HCT116 (cell line): ENCODE results near the gene CIROP. TPM values are rescaled to one million over a fixed set of nuclear protein-coding genes. Genes with fewer than 3 reads are reported as not detected.
A peak's percentile ranks its signal among the peaks of the same experiment; 100 is the strongest.

Source experiments
- ATAC-seq: fragments of 200-7000 bp; cut with Tn5 transposase; 2 replicates; pipeline ENCODE4 v1.9.1; 2020; ENCODE audit warnings: mild to moderate bottlenecking, moderate library complexity
- BruUV-seq: library from RNA; stranded (reverse); fragments of 400-500 nt; replicated peaks from 2 replicates; lab custom pipeline; 2021; lab: Mats Ljungman, UMichigan
- CTCF ChIA-PET: fragments of 300-600 bp; sonication (Branson Sonifier 250); formaldehyde crosslinking; loops from one replicate; lab custom pipeline; 2021; ENCODE audit warnings: antibody characterized with exemption; lab: Charles Lee
- POLR2A ChIA-PET: fragments of 300-600, 350-600 bp; sonication (Branson Sonifier 250); formaldehyde crosslinking; loops from one replicate; lab custom pipeline; 2021; ENCODE audit warnings: antibody characterized with exemption; lab: Charles Lee
- RAD21 ChIA-PET, 2 experiments: fragments of 300-600 bp; sonication (Branson Sonifier 250); formaldehyde crosslinking; loops; one replicate each; lab custom pipeline; 2023; ENCODE audit warnings: low total read pairs in 2 of 2; ENCODE audit not compliant: uncharacterized antibody in 2 of 2, unreplicated experiment in 2 of 2, low non-redundant PET in 1 of 2; lab: Charles Lee
- DNase-seq: peaks from one replicate; pipeline ENCODE4 v3.0.0-alpha.2; 2010; ENCODE audit warnings: low read depth, low spot score
- H2AFZ ChIP-seq: fragments of 200-600 bp; shearing (Covaris generic), sonication (generic); 2 replicates; pipeline ENCODE4 v1.6.1; 2017; ENCODE audit warnings: low read depth, mixed run types, mixed read lengths, antibody characterized with exemption, low read length; ENCODE audit not compliant: poor library complexity, severe bottlenecking
- H3K27ac ChIP-seq: 2 replicates; pipeline ENCODE4 v1.5.1; 2012; ENCODE audit warnings: low read depth, low read length
- H3K27me3 ChIP-seq: fragments of 200-600 bp; sonication (generic); 2 replicates; pipeline ENCODE4 v1.6.1; 2016; ENCODE audit warnings: mixed run types, low read length, mixed read lengths; ENCODE audit not compliant: insufficient read depth
- H3K36me3 ChIP-seq, 2 experiments: fragments of 200-500 bp in 1 of 2; fragments of 200-600 bp in 1 of 2; sonication (Bioruptor generic) in 1 of 2; sonication (generic) in 1 of 2; 2 replicates each; pipeline versions ENCODE4 v1.5.1 to v1.6.1; 2014 to 2016; ENCODE audit warnings: low read length in 2 of 2, inconsistent platforms in 1 of 2, mixed read lengths in 1 of 2, mixed run types in 1 of 2; ENCODE audit not compliant: insufficient read depth in 2 of 2, control insufficient read depth in 1 of 2
- H3K4me1 ChIP-seq, 2 experiments: fragments of 200-600 bp in 1 of 2; sonication (generic) in 1 of 2; 2 replicates each; pipeline versions ENCODE4 v1.5.1 to v1.6.1; 2012 to 2017; ENCODE audit warnings: low read length in 2 of 2, inconsistent platforms in 1 of 2, mild to moderate bottlenecking in 1 of 2, mixed read lengths in 1 of 2, mixed run types in 1 of 2, moderate library complexity in 1 of 2; ENCODE audit not compliant: insufficient read depth in 2 of 2, control insufficient read depth in 1 of 2
- H3K4me2 ChIP-seq: fragments of 200-600 bp; sonication (generic); 2 replicates; pipeline ENCODE4 v1.6.1; 2017; ENCODE audit warnings: mixed run types, low read length, mixed read lengths
- H3K4me3 ChIP-seq, 2 experiments: fragments of 200-600 bp in 1 of 2; sonication (generic) in 1 of 2; replicated peaks in 1 of 2; 2 replicates each; pipeline ENCODE4 v1.5.1; 2011 to 2016; ENCODE audit warnings: low read length in 2 of 2, control low read depth in 1 of 2, low read depth in 1 of 2, mild to moderate bottlenecking in 1 of 2, mixed read lengths in 1 of 2, mixed run types in 1 of 2
- H3K79me2 ChIP-seq: fragments of 200-600 bp; sonication (generic); 2 replicates; pipeline ENCODE4 v1.6.1; 2017; ENCODE audit warnings: mild to moderate bottlenecking, mixed run types, low read length, moderate library complexity, mixed read lengths; ENCODE audit not compliant: insufficient read depth
- H3K9ac ChIP-seq: fragments of 200-600 bp; sonication (generic); 2 replicates; pipeline ENCODE4 v1.6.1; 2016; ENCODE audit warnings: low read length, mixed read lengths
- H3K9me2 ChIP-seq: fragments of 200-600 bp; sonication (generic), shearing (Covaris generic); 2 replicates; pipeline ENCODE4 v1.6.1; 2017; ENCODE audit warnings: mixed run types, mild to moderate bottlenecking, moderate library complexity; ENCODE audit not compliant: insufficient read depth
- H3K9me3 ChIP-seq, 2 experiments: fragments of 200-500 bp in 1 of 2; fragments of 200-600 bp in 1 of 2; sonication (Bioruptor generic) in 1 of 2; sonication (generic) in 1 of 2; 2 replicates each; pipeline ENCODE4 v1.6.1; 2014 to 2017; ENCODE audit warnings: low read length in 2 of 2, mixed read lengths in 2 of 2, inconsistent platforms in 1 of 2, low read depth in 1 of 2, mild to moderate bottlenecking in 1 of 2, mixed run types in 1 of 2, moderate library complexity in 1 of 2; ENCODE audit not compliant: control insufficient read depth in 1 of 2, insufficient read depth in 1 of 2
- H4K20me1 ChIP-seq: fragments of 200-600 bp; sonication (generic), shearing (Covaris generic); 2 replicates; pipeline ENCODE4 v1.6.1; 2017; ENCODE audit warnings: mixed run types, mild to moderate bottlenecking, moderate library complexity; ENCODE audit not compliant: insufficient read depth
- EGR1 ChIP-seq: IDR thresholded peaks from 2 replicates; pipeline ENCODE4 v1.6.1; 2012; ENCODE audit warnings: low read depth
- ELF1 ChIP-seq: IDR thresholded peaks from 2 replicates; pipeline ENCODE4 v1.6.1; 2012; ENCODE audit warnings: low read depth, borderline replicate concordance
- EZH2 ChIP-seq: fragments of 200-600 bp; sonication (generic); IDR thresholded peaks from 2 replicates; pipeline ENCODE4 v1.6.1; 2017; ENCODE audit warnings: antibody characterized with exemption, mixed run types
- FOSL1 ChIP-seq: IDR thresholded peaks from 2 replicates; pipeline ENCODE4 v1.6.1; 2012; ENCODE audit warnings: low read depth
- MAX ChIP-seq: IDR thresholded peaks from 2 replicates; pipeline ENCODE4 v1.6.1; 2012
- POLR2A ChIP-seq: IDR thresholded peaks from 2 replicates; pipeline ENCODE4 v1.7.0; 2011; ENCODE audit warnings: borderline replicate concordance; ENCODE audit not compliant: insufficient read depth, insufficient read length; ENCODE audit errors: extremely low read depth
- RAD21 ChIP-seq: IDR thresholded peaks from 2 replicates; pipeline ENCODE4 v1.6.1; 2012; ENCODE audit warnings: low read depth, mild to moderate bottlenecking
- SIN3A ChIP-seq: IDR thresholded peaks from 2 replicates; pipeline ENCODE4 v1.6.1; 2012; ENCODE audit warnings: low read depth
- SP1 ChIP-seq: IDR thresholded peaks from 2 replicates; pipeline ENCODE4 v1.6.1; 2012; ENCODE audit warnings: low read depth
- SRF ChIP-seq: IDR thresholded peaks from 2 replicates; pipeline ENCODE4 v1.6.1; 2012; ENCODE audit warnings: low read depth
- YY1 ChIP-seq: IDR thresholded peaks from 2 replicates; pipeline ENCODE4 v1.6.1; 2011; ENCODE audit warnings: low read length, low read depth, moderate library complexity, mild to moderate bottlenecking; ENCODE audit not compliant: insufficient replicate concordance; ENCODE audit errors: extremely low read depth
- ZNF274 ChIP-seq: fragments of 200-500 bp; sonication (Bioruptor generic); IDR thresholded peaks from 2 replicates; pipeline ENCODE4 v1.6.1; 2014; ENCODE audit warnings: mild to moderate bottlenecking, low read depth, low read length, inconsistent platforms
- intact Hi-C: fragments of 100-400 bp; cut with micrococcal nuclease; formaldehyde crosslinking; loops from 2 replicates; pipeline ENCODE4 v1.10.0; 2022
- total RNA-seq: library from RNA; stranded (reverse); gene quantifications from one replicate; pipeline ENCODE4 v1.2.1, GENCODE V29; 2021; ENCODE audit not compliant: unreplicated experiment
- TF ChIP-seq, protein P1 (sequence below): IDR thresholded peaks from 2 replicates; pipeline ENCODE4 v1.6.1; 2011; ENCODE audit warnings: mild to moderate bottlenecking, low read length, moderate library complexity; ENCODE audit not compliant: insufficient replicate concordance; ENCODE audit errors: extremely low read depth
- TF ChIP-seq, protein P2 (sequence below): IDR thresholded peaks from 2 replicates; pipeline ENCODE4 v1.6.1; 2012
- TF ChIP-seq, protein P3 (sequence below), 3 experiments: fragments of 200-600 bp in 1 of 3; sonication (generic) in 1 of 3; IDR thresholded peaks in 2 of 3; conservative IDR thresholded peaks in 1 of 3; 2 replicates each; pipeline ENCODE4 v1.5.1; 2012 to 2017; ENCODE audit warnings: low read depth in 2 of 3, low read length in 2 of 3, antibody characterized with exemption in 1 of 3, borderline replicate concordance in 1 of 3, control low read depth in 1 of 3, mild to moderate bottlenecking in 1 of 3, mixed read lengths in 1 of 3, mixed run types in 1 of 3, moderate library complexity in 1 of 3; ENCODE audit not compliant: insufficient read depth in 1 of 3

The CIROP gene
- total RNA-seq, 1 experiment from 2014 or later: not detected

- TF ChIP-seq, protein P1, sequence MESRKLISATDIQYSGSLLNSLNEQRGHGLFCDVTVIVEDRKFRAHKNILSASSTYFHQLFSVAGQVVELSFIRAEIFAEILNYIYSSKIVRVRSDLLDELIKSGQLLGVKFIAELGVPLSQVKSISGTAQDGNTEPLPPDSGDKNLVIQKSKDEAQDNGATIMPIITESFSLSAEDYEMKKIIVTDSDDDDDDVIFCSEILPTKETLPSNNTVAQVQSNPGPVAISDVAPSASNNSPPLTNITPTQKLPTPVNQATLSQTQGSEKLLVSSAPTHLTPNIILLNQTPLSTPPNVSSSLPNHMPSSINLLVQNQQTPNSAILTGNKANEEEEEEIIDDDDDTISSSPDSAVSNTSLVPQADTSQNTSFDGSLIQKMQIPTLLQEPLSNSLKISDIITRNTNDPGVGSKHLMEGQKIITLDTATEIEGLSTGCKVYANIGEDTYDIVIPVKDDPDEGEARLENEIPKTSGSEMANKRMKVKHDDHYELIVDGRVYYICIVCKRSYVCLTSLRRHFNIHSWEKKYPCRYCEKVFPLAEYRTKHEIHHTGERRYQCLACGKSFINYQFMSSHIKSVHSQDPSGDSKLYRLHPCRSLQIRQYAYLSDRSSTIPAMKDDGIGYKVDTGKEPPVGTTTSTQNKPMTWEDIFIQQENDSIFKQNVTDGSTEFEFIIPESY: no peak
- TF ChIP-seq ELF1 (no peak), MAX (no peak), SRF (no peak), EZH2 (no peak), SP1 (no peak), SIN3A (no peak), FOSL1 (no peak), RAD21 (no peak), YY1 (peak; percentile 93)
- TF ChIP-seq, protein P2, sequence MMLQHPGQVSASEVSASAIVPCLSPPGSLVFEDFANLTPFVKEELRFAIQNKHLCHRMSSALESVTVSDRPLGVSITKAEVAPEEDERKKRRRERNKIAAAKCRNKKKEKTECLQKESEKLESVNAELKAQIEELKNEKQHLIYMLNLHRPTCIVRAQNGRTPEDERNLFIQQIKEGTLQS: no peak
Measured at GRCh38 chr14:23094666-23095195, 10.1 kb downstream of the CIROP start, which contains the start of gene ACIN1 (continued).

DNA sequence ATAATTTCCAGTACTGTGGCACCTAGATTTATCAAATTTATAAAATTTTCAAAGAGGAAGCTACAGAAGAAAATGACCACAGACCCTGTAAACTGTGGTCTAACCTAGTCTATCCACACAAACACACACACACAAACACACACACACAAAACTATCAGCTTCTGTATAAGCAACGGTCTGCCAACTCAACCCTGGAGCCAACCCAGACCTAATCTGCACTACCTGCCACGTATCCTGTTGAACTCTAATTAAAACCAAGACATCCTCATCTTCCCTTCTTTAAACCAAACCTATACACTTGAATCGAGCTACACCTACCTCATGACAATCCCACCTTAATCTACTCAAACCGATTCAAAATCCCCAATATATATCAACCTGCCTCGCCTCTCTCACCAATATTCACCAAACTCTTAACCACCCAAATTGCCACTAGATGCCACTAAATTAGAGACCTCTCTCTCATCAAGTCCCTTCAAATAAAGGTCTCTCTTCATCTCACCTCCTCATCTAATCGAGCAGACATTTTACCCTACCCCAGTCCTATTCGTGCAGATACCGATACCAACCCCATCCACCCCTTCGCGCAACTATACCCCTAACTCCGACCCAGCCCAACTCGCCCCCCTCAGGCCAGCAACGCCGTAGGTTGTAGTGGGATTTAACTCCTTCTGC, 10.7 kb downstream of the CIROP start:
- Histone ChIP-seq H3K4me3 (peak overlapping the region; percentile 90 to 96), H2AFZ (no peak overlapping the region), H3K27ac (peak overlapping the region; percentile 87), H3K27me3 (no peaks in the 10 kb centered on the region), H3K9me2 (no peaks in the 10 kb centered on the region), H3K9me3 (no peaks in the 10 kb centered on the region), H3K4me2 (peak overlapping the region; percentile 95), H3K4me1 (peaks cover 6 to 12% of the 10 kb centered on the region in 2 experiments; a peak in 2 of 4 replicates), H3K9ac (peak overlapping the region; percentile 94), H4K20me1 (peaks cover 6% of the 10 kb centered on the region; the same call in 1 of the 2 replicates), H3K79me2 (peaks cover 90% of the 10 kb centered on the region), H3K36me3 (peaks cover 40 to 45% of the 10 kb centered on the region in 2 experiments)
- intact Hi-C loops: loop anchor here (2.0 kb wide), 1 partner anchor 25 kb away; no protein-coding TSS in a partner anchor
- TF ChIP-seq, protein P3, sequence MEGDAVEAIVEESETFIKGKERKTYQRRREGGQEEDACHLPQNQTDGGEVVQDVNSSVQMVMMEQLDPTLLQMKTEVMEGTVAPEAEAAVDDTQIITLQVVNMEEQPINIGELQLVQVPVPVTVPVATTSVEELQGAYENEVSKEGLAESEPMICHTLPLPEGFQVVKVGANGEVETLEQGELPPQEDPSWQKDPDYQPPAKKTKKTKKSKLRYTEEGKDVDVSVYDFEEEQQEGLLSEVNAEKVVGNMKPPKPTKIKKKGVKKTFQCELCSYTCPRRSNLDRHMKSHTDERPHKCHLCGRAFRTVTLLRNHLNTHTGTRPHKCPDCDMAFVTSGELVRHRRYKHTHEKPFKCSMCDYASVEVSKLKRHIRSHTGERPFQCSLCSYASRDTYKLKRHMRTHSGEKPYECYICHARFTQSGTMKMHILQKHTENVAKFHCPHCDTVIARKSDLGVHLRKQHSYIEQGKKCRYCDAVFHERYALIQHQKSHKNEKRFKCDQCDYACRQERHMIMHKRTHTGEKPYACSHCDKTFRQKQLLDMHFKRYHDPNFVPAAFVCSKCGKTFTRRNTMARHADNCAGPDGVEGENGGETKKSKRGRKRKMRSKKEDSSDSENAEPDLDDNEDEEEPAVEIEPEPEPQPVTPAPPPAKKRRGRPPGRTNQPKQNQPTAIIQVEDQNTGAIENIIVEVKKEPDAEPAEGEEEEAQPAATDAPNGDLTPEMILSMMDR (IDR thresholded peaks at IDR 0.05 in 2 of 3, conservative IDR thresholded peaks at IDR 0.05 in 1 of 3; ENCODE audit: borderline replicate concordance in 1 of 3, insufficient read depth in 1 of 3, low read depth in 2 of 3, low read length in 2 of 3): peak; percentile 19 to 27 (median 24); a peak in 3 of 6 replicates
- TF ChIP-seq EZH2: no peak
- TF ChIP-seq YY1: no peak
- no peak for TF ChIP-seq ELF1
- TF ChIP-seq SRF: no peak
- TF ChIP-seq ZNF274: no peak
- no peak for TF ChIP-seq POLR2A
- TF ChIP-seq SP1: no peak
- no peak for TF ChIP-seq EGR1
- ChIA-PET CTCF (interaction anchor here (0.7 to 3.0 kb wide), 14 partner anchors 8 to 242 kb away, joined by 3 to 64 read pairs (median 6); partner anchors contain the start of genes CDH24 and PRMT5), POLR2A (interaction anchor here (0.8 to 2.2 kb wide), 21 partner anchors 9 to 1272 kb away, joined by 3 to 35 read pairs (median 7); partner anchors contain the start of genes AJUBA, BCL2L2, HAUS4 and HOMEZ), RAD21 (interaction anchor here (0.6 to 1.6 kb wide), 5 partner anchors 22 to 113 kb away, joined by 3 to 5 read pairs (median 3); no protein-coding TSS in a partner anchor)
- ATAC-seq (no peak), DNase-seq (no peak)
- BruUV-seq: no TSS peak
